Fibroblast of mammary gland (primary cell): ENCODE measurements around the gene CCDC112.
A peak's percentile ranks its signal among the peaks of the same experiment; 100 is the strongest.

Experiments
- DNase-seq: peaks from one replicate; pipeline ENCODE4 v3.0.0-alpha.2; 2010; ENCODE audit warnings: low read depth
- H3K4me3 ChIP-seq: 2 replicates; pipeline ENCODE4 v1.5.1; 2011; ENCODE audit warnings: low read depth, mild to moderate bottlenecking, low read length, moderate library complexity; ENCODE audit not compliant: control insufficient read depth
- CTCF ChIP-seq: conservative IDR thresholded peaks from 2 replicates; pipeline ENCODE4 v1.5.1; 2011; ENCODE audit warnings: low read depth, low read length, inconsistent platforms; ENCODE audit not compliant: control insufficient read depth, insufficient read depth

CCDC112 gene

GRCh38 chr5:115284021-115284420 lies 12.4 kb downstream of the CCDC112 start:
- no peak overlapping the region for H3K4me3 ChIP-seq
- DNase-seq: no peak
- TF ChIP-seq CTCF: no peak

- no peak for DNase-seq
- H3K4me3 ChIP-seq: no peak overlapping the region
- TF ChIP-seq CTCF: no peak
These were observed 14.3 kb downstream of the CCDC112 start for GRCh38 chr5:115282131-115282530.

GRCh38 chr5:115274584-115274983 lies 21.9 kb downstream of the CCDC112 start:
- no peak overlapping the region for H3K4me3 ChIP-seq
- no peak for DNase-seq
- TF ChIP-seq CTCF: no peak

- DNase-seq: no peak
- TF ChIP-seq CTCF: no peak
- no peak overlapping the region for H3K4me3 ChIP-seq
These were observed 24.0 kb downstream of the CCDC112 start for GRCh38 chr5:115272297-115272958.

GRCh38 chr5:115271295-115272050 lies 25.0 kb downstream of the CCDC112 start:
- no peak for TF ChIP-seq CTCF
- no peak for DNase-seq
- no peak overlapping the region for H3K4me3 ChIP-seq

- peak; percentile 36 for DNase-seq
- TF ChIP-seq CTCF: no peak
- H3K4me3 ChIP-seq: no peak overlapping the region
These were observed 28.8 kb downstream of the CCDC112 start for GRCh38 chr5:115267617-115268016.
